H1 (cell line): ENCODE measurements around the gene EME2. TPM values are rescaled to one million over a fixed set of nuclear protein-coding genes. Genes with fewer than 3 reads are reported as not detected.

Experiments
- CTCF ChIA-PET: fragments of 300-600 bp; sonication (Branson Sonifier 250); formaldehyde crosslinking; loops from one replicate; lab custom pipeline; 2021; ENCODE audit not compliant: partially characterized antibody; lab: Charles Lee
- POLR2A ChIA-PET: fragments of 300-600 bp; sonication (Branson Sonifier 250); formaldehyde crosslinking; loops from one replicate; lab custom pipeline; 2021; ENCODE audit warnings: inconsistent platforms; ENCODE audit not compliant: partially characterized antibody; lab: Charles Lee
- DNase-seq, 2 experiments: peaks; one replicate each; pipeline versions ENCODE4 v3.0.0 to v3.0.0-alpha.2; 2010 to 2022; ENCODE audit warnings: low spot score in 2 of 2, low read depth in 1 of 2, mixed read lengths in 1 of 2
- FAIRE-seq: peaks from 2 replicates; lab custom pipeline; 2011; peaks lifted over from hg19 to GRCh38; lab: Jason Lieb, UNC
- H2AFZ ChIP-seq: 2 replicates; pipeline ENCODE4 v1.8.1; 2012; ENCODE audit warnings: low read length, inconsistent platforms
- H2AK5ac ChIP-seq: 2 replicates; pipeline ENCODE4 v1.6.1; 2013; ENCODE audit warnings: low read depth, low read length
- H2BK120ac ChIP-seq: replicated peaks from 2 replicates; pipeline ENCODE3; 2013; ENCODE audit warnings: low read depth, low read length, inconsistent platforms
- H2BK12ac ChIP-seq: 2 replicates; pipeline ENCODE4 v1.6.1; 2013; ENCODE audit warnings: low read depth, low read length
- H2BK15ac ChIP-seq: 2 replicates; pipeline ENCODE4 v1.6.1; 2013; ENCODE audit warnings: low read length
- H2BK20ac ChIP-seq: 2 replicates; pipeline ENCODE4 v1.6.1; 2013; ENCODE audit warnings: low read length
- H2BK5ac ChIP-seq: 2 replicates; pipeline ENCODE4 v1.6.1; 2013; ENCODE audit warnings: low read depth, low read length
- H3K14ac ChIP-seq: 2 replicates; pipeline ENCODE4 v1.6.1; 2013; ENCODE audit warnings: inconsistent platforms; ENCODE audit not compliant: insufficient read length
- H3K18ac ChIP-seq: 2 replicates; pipeline ENCODE4 v1.6.1; 2013; ENCODE audit warnings: low read length; ENCODE audit errors: extremely low read depth
- H3K23ac ChIP-seq: 2 replicates; pipeline ENCODE4 v1.6.1; 2013; ENCODE audit warnings: inconsistent platforms; ENCODE audit not compliant: insufficient read length
- H3K23me2 ChIP-seq: 2 replicates; pipeline ENCODE4 v1.6.1; 2013; ENCODE audit warnings: low read depth, low read length
- H3K27ac ChIP-seq: 2 replicates; pipeline ENCODE4 v1.6.1; 2011; ENCODE audit warnings: low read depth, low read length, inconsistent platforms
- H3K27me3 ChIP-seq, 4 experiments: replicated peaks in 1 of 4; 1 replicate in 1 of 4; 2 replicates in 3 of 4; pipeline versions ENCODE4 v1.6.1 to v1.8.1; 2011 to 2013; ENCODE audit warnings: low read length in 3 of 4, mild to moderate bottlenecking in 3 of 4, inconsistent platforms in 2 of 4, mixed read lengths in 2 of 4, moderate library complexity in 1 of 4; ENCODE audit not compliant: control insufficient read depth in 3 of 4, insufficient read depth in 3 of 4; ENCODE audit errors: extremely low read depth in 1 of 4
- H3K36me3 ChIP-seq, 4 experiments: 2 replicates each; pipeline versions ENCODE4 v1.6.1 to v1.8.1; 2011 to 2013; ENCODE audit warnings: mild to moderate bottlenecking in 4 of 4, low read length in 3 of 4, moderate library complexity in 2 of 4, control low read depth in 1 of 4, inconsistent platforms in 1 of 4; ENCODE audit not compliant: insufficient read depth in 4 of 4, control insufficient read depth in 2 of 4
- H3K4ac ChIP-seq: replicated peaks from 2 replicates; pipeline ENCODE3; 2013; ENCODE audit warnings: low read length, low read depth, mixed read lengths, inconsistent platforms; ENCODE audit not compliant: insufficient read length
- H3K4me1 ChIP-seq, 4 experiments: replicated peaks in 1 of 4; 1 replicate in 1 of 4; 2 replicates in 3 of 4; pipeline versions ENCODE4 v1.6.1 to v1.8.1; 2011 to 2013; ENCODE audit warnings: low read length in 3 of 4, inconsistent platforms in 2 of 4, mixed read lengths in 1 of 4; ENCODE audit not compliant: insufficient read depth in 4 of 4, control insufficient read depth in 3 of 4
- H3K4me2 ChIP-seq, 2 experiments: 2 replicates each; pipeline versions ENCODE4 v1.6.1 to v1.8.1; 2011 to 2013; ENCODE audit warnings: low read depth in 2 of 2, low read length in 2 of 2, control low read depth in 1 of 2, inconsistent platforms in 1 of 2, mild to moderate bottlenecking in 1 of 2; ENCODE audit not compliant: insufficient read depth in 1 of 2
- H3K4me3 ChIP-seq, 4 experiments: fragments of 200-600, 300-600 bp in 1 of 4; sonication (generic), shearing (Covaris generic), sonication (Bioruptor Twin) in 1 of 4; 2 replicates each; pipeline versions ENCODE4 v1.5.1 to v1.8.1; 2011 to 2016; ENCODE audit warnings: low read length in 4 of 4, low read depth in 3 of 4, control low read depth in 2 of 4, inconsistent platforms in 2 of 4, mild to moderate bottlenecking in 2 of 4, mixed read lengths in 1 of 4, moderate library complexity in 1 of 4; ENCODE audit not compliant: insufficient read depth in 2 of 4; ENCODE audit errors: extremely low read depth in 1 of 4
- H3K56ac ChIP-seq: replicated peaks from 2 replicates; pipeline ENCODE3; 2013; ENCODE audit warnings: low read depth, mild to moderate bottlenecking, mixed read lengths, low read length, inconsistent platforms; ENCODE audit not compliant: insufficient read length
- H3K79me1 ChIP-seq: 2 replicates; pipeline ENCODE4 v1.6.1; 2013; ENCODE audit warnings: low read depth, low read length, control low read depth
- H3K79me2 ChIP-seq, 2 experiments: 2 replicates each; pipeline versions ENCODE4 v1.6.1 to v1.8.1; 2012 to 2013; ENCODE audit warnings: low read length in 2 of 2, mild to moderate bottlenecking in 2 of 2, inconsistent platforms in 1 of 2; ENCODE audit not compliant: insufficient read depth in 2 of 2, control insufficient read depth in 1 of 2
- H3K9ac ChIP-seq, 4 experiments: replicated peaks in 1 of 4; 1 replicate in 1 of 4; 2 replicates in 3 of 4; pipeline versions ENCODE4 v1.6.1 to v1.8.1; 2011 to 2013; ENCODE audit warnings: low read depth in 3 of 4, low read length in 3 of 4, control low read depth in 2 of 4, mild to moderate bottlenecking in 2 of 4, moderate library complexity in 2 of 4, inconsistent platforms in 1 of 4; ENCODE audit errors: extremely low read depth in 1 of 4
- H3K9me3 ChIP-seq, 2 experiments: 2 replicates each; pipeline versions ENCODE4 v1.6.1 to v1.8.1; 2012 to 2013; ENCODE audit warnings: mild to moderate bottlenecking in 2 of 2, moderate library complexity in 2 of 2, control low read depth in 1 of 2, inconsistent platforms in 1 of 2, low read depth in 1 of 2, low read length in 1 of 2, mixed read lengths in 1 of 2; ENCODE audit not compliant: insufficient read depth in 2 of 2
- H4K20me1 ChIP-seq, 2 experiments: replicated peaks in 1 of 2; 2 replicates each; pipeline versions ENCODE3 to v1.8.1; 2011 to 2013; ENCODE audit warnings: inconsistent platforms in 2 of 2, low read length in 2 of 2, mild to moderate bottlenecking in 1 of 2; ENCODE audit not compliant: insufficient read depth in 2 of 2, control insufficient read depth in 1 of 2
- H4K5ac ChIP-seq: 2 replicates; pipeline ENCODE4 v1.6.1; 2013; ENCODE audit warnings: low read length, low read depth, mixed read lengths, inconsistent platforms; ENCODE audit not compliant: insufficient read length
- H4K8ac ChIP-seq: 2 replicates; pipeline ENCODE4 v1.8.0; 2013; ENCODE audit warnings: mild to moderate bottlenecking, moderate library complexity, low read length, inconsistent platforms; ENCODE audit not compliant: insufficient read depth; ENCODE audit errors: extremely low read depth
- H4K91ac ChIP-seq: replicated peaks from 2 replicates; pipeline ENCODE3; 2013; ENCODE audit warnings: low read length, mixed read lengths, inconsistent platforms; ENCODE audit not compliant: insufficient read length
- EP300 ChIP-seq, 2 experiments: IDR thresholded peaks; 1 replicate in 1 of 2; 2 replicates in 1 of 2; pipeline ENCODE4 v1.6.1; 2011 to 2012; ENCODE audit warnings: low read depth in 2 of 2, low read length in 2 of 2, mild to moderate bottlenecking in 2 of 2, borderline replicate concordance in 1 of 2, inconsistent platforms in 1 of 2, moderate library complexity in 1 of 2
- HDAC2 ChIP-seq, 2 experiments: fragments of 300-600 bp in 1 of 2; sonication (generic) in 1 of 2; IDR thresholded peaks; 2 replicates each; pipeline ENCODE4 v1.6.1; 2011 to 2012; ENCODE audit warnings: low read depth in 2 of 2, low read length in 2 of 2, mild to moderate bottlenecking in 2 of 2, moderate library complexity in 2 of 2, borderline replicate concordance in 1 of 2, inconsistent platforms in 1 of 2
- WGBS, 2 experiments: shearing (Covaris generic) in 1 of 2; methylation state at CpG; one replicate each; pipeline versions ENCODE4 v1.1.6 to v1.1.7; 2013 to 2015; ENCODE audit warnings: low lambda C conversion rate in 2 of 2, mixed read lengths in 2 of 2, inconsistent platforms in 1 of 2, low coverage in 1 of 2, missing lambda C conversion rate in 1 of 2; ENCODE audit not compliant: insufficient replicate concordance in 2 of 2, insufficient coverage in 1 of 2, insufficient read length in 1 of 2; ENCODE audit errors: extremely low coverage in 1 of 2, missing lambda C conversion rate in 1 of 2; 5-methylcytosine and 5-hydroxymethylcytosine counted together
- polyA plus RNA-seq, 7 experiments: library from polyadenylated mRNA; depleted of rRNA in 3 of 7; stranded (reverse) in 5 of 7; unstranded in 2 of 7; fragments of >200 nt in 5 of 7; fragments of 200-250 nt in 2 of 7; gene quantifications; 1 replicate in 5 of 7; 2 replicates in 1 of 7; 4 replicates in 1 of 7; pipeline versions ENCODE4 v1.2.1 to v1.2.3, GENCODE V29; 2011 to 2013; ENCODE audit warnings: missing spikeins in 2 of 7, mixed read lengths in 2 of 7
- total RNA-seq: library from RNA; stranded (reverse); fragmentation: NEBNext Ultra II Directional; extraction: Animal tissue kit (Norgen Biotek cat#: 25700); gene quantifications from 2 replicates; pipeline ENCODE4 v1.2.1, GENCODE V29; 2021

The EME2 gene
- total and polyA plus RNA-seq, 2 of the 8 experiments (the other 6 are each of a cell fraction or from before 2014, with no cell fraction given): 13.1 to 19.7 TPM

GRCh38 chr16:1822801-1823200 lies 50.2 kb downstream of the EME2 start:
- peaks cover 0 to 2% (median 0%) of the 10 kb centered on the region in 4 experiments; a peak in 2 of 8 replicates for H3K36me3 ChIP-seq
- CTCF ChIA-PET: interaction anchor here (1.1 to 2.2 kb wide), 5 partner anchors 26 to 117 kb away, joined by 3 to 11 read pairs (median 4); partner anchors contain the start of gene MAPK8IP3

More at GRCh38 chr16:1822801-1823200, 50.2 kb downstream of the EME2 start:
- DNase-seq: no peak
- H4K8ac ChIP-seq: no peak overlapping the region
- TF ChIP-seq HDAC2 (IDR thresholded peaks at IDR 0.05; ENCODE audit: borderline replicate concordance in 1 of 2, low read depth in 2 of 2, low read length in 2 of 2): no peak
- no peak for TF ChIP-seq EP300 (IDR thresholded peaks at IDR 0.05; ENCODE audit: borderline replicate concordance in 1 of 2, low read depth in 2 of 2, low read length in 2 of 2)
- TF ChIP-seq, all 59 proteins: peak for 0
- H3K23me2 ChIP-seq: peaks cover 3% of the 10 kb centered on the region; the same call in 1 of the 2 replicates
- no peak overlapping the region for H2BK15ac ChIP-seq
- FAIRE-seq: no peak
- no peak overlapping the region for H3K56ac ChIP-seq
- H3K4me2 ChIP-seq: no peak overlapping the region
- H3K4me3 ChIP-seq: no peak overlapping the region
- H3K27me3 ChIP-seq: peaks cover 0 to 5% (median 0%) of the 10 kb centered on the region in 4 experiments; a peak in 3 of 7 replicates
- POLR2A ChIA-PET: interaction anchor here (1.6 to 1.8 kb wide), 2 partner anchors 20 to 52 kb away, joined by 4 read pairs; no protein-coding TSS in a partner anchor
- WGBS, 2 experiments: 84% methylated on average over 15 of the region's 16 CpGs; no CpG with 5 or more reads in 1 of the 2 experiments
- no peak overlapping the region for H2AFZ ChIP-seq
- H3K4me1 ChIP-seq: peaks cover 0 to 10% (median 3%) of the 10 kb centered on the region in 4 experiments; a peak in 5 of 7 replicates
- H4K20me1 ChIP-seq: peaks cover 4 to 12% of the 10 kb centered on the region in 2 experiments
- H2AK5ac ChIP-seq: no peak overlapping the region
- H3K27ac ChIP-seq: no peak overlapping the region
- no peak overlapping the region for H2BK12ac ChIP-seq
- H3K4ac ChIP-seq: no peak overlapping the region
- no peak overlapping the region for H2BK120ac ChIP-seq
- H4K91ac ChIP-seq: no peak overlapping the region
- peaks cover 0 to 7% of the 10 kb centered on the region in 2 experiments; a peak in 2 of 4 replicates for H3K79me2 ChIP-seq
- no peak overlapping the region for H3K23ac ChIP-seq
- H3K9me3 ChIP-seq: no peaks in the 10 kb centered on the region
- no peak overlapping the region for H2BK20ac ChIP-seq
- H3K18ac ChIP-seq: no peak overlapping the region
- H3K14ac ChIP-seq: no peak overlapping the region
- H2BK5ac ChIP-seq: no peak overlapping the region
- peaks cover 7% of the 10 kb centered on the region; the same call in 1 of the 2 replicates for H3K79me1 ChIP-seq
- no peak overlapping the region for H3K9ac ChIP-seq
- no peak overlapping the region for H4K5ac ChIP-seq
